ENCODE measurements around the gene LRRC31. TPM values are rescaled to one million over a fixed set of nuclear protein-coding genes. Genes with fewer than 3 reads are reported as not detected.

Gene LRRC31
- total RNA-seq = not detected in 2 replicates

GRCh38 chr3:169869484-169870220 lies at the start of gene LRRC31:
Gene LRRC31 (minus strand): TSS chr3:169869935. CDS start chr3:169869807, 128 bp downstream.

GRCh38 chr3:169911272-169911671 lies 41.5 kb upstream of the LRRC31 start, which contains the start of gene SAMD7:
Gene SAMD7 (plus strand): TSS chr3:169911572. CDS start chr3:169919499, 7,927 bp downstream.

GRCh38 chr3:169812332-169813235 lies 57.2 kb downstream of the LRRC31 start, which contains the start of the genes LRRC34 and LRRIQ4:
Gene LRRC34 (minus strand): TSS chr3:169812904. CDS start chr3:169812548, 356 bp downstream.
Gene LRRIQ4 (plus strand): TSS chr3:169812870. CDS start chr3:169821922, 9,052 bp downstream.

Other genes with a start within 250 kb of the LRRC31 start
- 21.3 and 25.2 TPM in 2 replicates for gene MECOM, start 206.2 kb downstream of the LRRC31 start, total RNA-seq
- gene TERC, start 104.9 kb downstream of the LRRC31 start, total RNA-seq = 92.2 and 99.0 TPM in 2 replicates
- gene ACTRT3, start 100.4 kb downstream of the LRRC31 start, total RNA-seq = 3.6 and 3.7 TPM in 2 replicates
- 10.9 and 12.1 TPM in 2 replicates for gene MYNN, start 96.5 kb downstream of the LRRC31 start, total RNA-seq
- not detected in 2 replicates for gene LRRIQ4, start 57.1 kb downstream of the LRRC31 start, total RNA-seq
- 4.6 and 7.1 TPM in 2 replicates for gene LRRC34, start 57.0 kb downstream of the LRRC31 start, total RNA-seq
- gene SAMD7, start 41.6 kb upstream of the LRRC31 start, total RNA-seq = not detected in 2 replicates
- 14.7 and 18.3 TPM in 2 replicates for gene SEC62, start 96.9 kb upstream of the LRRC31 start, total RNA-seq
- 0.15 and 0.17 TPM in 2 replicates for gene GPR160, start 168.1 kb upstream of the LRRC31 start, total RNA-seq

Data from bronchus fibroblast of lung (primary cell).